SKM-1 (cell line): ENCODE results near the gene SMARCD2.
A peak's percentile ranks its signal among the peaks of the same experiment; 100 is the strongest.
"Not testable (repeated sequence)": the region's sequence is repeated elsewhere in the genome, so short reads cannot be mapped to it uniquely, and the experiment has no call there.

Source experiments
- DNase-seq: peaks from one replicate; lab custom pipeline; 2025; ENCODE audit not compliant: unreplicated experiment; lab: John Stamatoyannopoulos, UW

SMARCD2 gene

DNA sequence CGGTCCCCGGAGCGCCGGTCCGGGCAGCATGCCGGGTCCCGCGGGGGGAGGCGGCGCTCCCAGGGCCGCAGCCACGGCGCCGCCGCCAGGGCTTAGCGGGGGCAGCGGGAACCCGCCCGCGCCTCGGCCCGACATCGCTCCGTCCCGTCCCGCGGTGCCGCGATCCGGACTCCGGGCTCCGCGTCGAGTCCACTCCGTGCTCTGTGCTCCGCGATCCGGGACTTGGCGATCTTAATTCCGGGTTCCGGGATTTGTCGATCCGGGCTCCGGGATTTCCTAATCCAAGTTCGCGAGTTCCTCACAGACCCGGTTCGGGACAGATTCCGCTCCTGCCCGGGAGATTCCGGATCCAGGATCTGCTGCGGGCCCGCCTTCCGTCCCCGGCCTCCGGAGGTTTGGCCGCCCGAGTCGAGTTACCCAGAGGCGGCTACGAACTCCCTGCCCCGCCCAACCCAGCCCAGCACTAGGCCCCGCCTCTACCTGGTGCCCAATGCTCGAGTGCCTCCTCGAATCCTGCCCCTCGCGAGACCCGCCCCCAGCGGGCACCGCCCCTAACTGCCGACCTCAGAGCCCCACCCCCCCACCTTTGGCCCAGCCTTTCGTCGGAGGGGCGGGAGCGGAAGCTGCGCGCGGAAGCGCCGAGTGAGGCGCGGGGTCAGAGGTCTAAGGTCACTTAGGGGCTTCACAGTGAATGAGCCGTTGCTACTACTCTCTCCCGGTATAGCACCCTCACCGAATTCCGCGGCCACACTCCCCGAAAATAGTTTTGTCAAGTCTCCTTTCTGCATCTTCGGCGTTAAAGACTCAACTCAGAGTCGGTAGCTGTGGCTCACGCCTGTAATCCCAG, at the start of gene SMARCD2:
Gene SMARCD2 (minus strand): TSS at position 146 of the 847 bp plus-strand sequence. CDS start 11 bp downstream, at position 135.
- peak; percentile 96 for DNase-seq

DNA sequence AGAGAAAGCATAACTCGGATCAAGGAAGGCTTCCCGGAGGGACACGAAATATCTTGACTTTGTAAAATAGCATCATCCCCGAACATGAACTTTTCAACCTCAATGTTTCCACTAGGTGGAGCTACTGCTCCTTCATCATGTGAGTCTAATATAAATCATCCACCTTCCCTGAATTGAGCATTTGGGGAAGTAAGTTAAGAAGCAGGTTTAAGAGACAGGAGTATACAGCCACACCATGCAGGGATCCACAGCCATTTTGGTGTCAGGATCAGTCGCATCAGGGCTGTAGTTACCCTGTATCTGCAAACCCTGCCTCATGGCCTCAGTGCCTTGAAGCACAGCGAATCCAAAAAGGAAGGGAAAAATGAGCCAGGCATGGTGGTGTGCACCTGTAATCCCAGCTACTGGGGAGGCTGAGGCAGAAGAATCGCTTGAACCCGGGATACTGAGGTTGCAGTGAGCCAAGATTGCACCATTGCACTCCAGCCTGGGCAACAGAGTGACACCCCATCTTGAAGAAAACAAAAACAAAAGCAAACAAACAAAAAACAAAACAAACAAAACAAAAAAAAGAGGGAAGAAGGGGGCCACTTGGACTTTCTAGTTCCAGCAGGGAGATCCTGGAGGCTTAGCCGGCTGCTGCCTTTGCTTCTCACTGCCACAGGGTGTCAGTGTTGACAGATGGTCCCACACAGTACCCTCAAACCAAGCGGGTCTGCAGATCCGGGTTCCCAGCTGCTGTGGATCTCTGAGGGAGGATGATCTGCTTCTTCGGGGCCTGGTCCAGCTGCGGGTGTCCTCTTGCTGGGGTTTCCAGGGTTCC, 46.8 kb upstream of the SMARCD2 start:
- not testable (repeated sequence) for DNase-seq

DNA sequence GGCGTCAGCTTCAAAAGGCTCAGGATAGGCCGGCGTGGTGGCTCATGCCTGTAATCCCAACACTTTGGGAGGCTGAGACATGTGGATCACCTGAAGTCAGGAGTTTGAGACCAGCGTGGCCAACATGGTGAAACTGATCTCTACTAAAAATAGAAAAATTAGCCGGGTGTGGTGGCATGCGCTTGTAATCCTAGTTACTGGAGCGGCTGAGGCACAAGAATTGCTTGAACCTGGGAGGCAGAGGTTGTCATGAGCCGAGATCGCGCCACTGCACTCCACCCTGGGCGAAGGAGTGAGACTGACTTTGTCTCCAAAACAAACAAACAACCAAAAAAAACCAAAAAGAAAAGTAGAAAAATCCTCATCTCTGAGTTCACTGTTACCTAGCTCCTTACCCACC, 42.6 kb upstream of the SMARCD2 start:
- DNase-seq, result not testable (repeated sequence)

DNA sequence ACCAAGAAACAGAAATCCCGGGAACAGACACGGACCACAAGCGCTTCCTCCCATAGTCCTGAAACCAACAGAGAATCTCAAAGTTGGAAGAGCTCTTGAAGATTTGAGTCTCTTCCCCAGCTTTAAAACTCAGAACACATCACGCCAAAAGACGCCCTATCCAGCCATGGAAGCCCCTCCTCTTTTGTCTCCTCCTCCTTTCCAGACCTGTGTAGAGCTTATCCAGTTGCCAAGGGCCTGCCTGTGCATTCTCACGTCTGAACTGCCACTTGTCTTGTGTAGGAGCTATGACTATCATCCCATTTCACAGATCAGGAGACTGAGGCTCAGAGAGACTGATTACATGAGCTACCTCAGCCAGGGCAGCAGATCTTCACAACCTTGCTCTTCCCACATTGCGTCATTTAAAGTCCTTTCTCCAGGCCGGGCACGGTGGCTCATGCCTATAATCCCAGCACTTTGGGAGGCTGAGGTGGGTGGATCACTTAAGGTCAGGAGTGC, 40.2 kb upstream of the SMARCD2 start:
- not testable (repeated sequence) for DNase-seq

DNA sequence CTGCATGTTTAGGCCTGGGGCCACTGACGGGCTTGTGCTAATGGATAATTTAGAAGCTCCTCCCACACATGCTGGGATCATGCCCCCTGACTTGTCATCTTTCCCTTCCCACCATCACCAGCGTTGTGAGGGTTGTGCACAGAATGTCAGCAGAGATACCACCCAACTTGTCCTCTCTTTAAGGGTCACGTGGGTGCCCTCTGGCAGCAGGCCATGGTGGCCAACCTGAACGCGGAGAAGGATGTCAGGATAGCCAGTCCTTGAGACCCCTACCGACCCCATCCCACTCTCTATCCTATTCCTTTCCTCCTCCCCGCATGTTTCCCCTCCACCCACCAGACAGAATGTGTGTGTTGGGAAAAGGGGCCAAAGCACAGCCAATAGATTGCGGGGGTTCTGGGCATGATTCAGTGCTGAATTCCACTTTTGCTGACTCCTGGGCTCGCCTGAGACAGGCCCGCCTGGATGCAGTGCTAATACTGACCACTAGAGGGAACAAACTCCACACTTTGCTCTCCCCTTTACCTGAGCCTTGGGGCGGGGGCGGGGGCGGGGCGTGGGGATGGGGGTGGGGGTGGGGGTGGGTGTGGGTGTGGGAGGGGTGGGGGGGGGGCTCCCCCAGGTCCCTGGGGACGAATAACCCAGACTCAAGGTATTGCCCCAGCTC, 39.6 kb upstream of the SMARCD2 start, which contains the start of gene GH2:
Gene GH2 (minus strand): TSS at position 10 of the 667 bp plus-strand sequence. CDS start 143 bp downstream, outside the sequence.
- peak; percentile 42 for DNase-seq

DNA sequence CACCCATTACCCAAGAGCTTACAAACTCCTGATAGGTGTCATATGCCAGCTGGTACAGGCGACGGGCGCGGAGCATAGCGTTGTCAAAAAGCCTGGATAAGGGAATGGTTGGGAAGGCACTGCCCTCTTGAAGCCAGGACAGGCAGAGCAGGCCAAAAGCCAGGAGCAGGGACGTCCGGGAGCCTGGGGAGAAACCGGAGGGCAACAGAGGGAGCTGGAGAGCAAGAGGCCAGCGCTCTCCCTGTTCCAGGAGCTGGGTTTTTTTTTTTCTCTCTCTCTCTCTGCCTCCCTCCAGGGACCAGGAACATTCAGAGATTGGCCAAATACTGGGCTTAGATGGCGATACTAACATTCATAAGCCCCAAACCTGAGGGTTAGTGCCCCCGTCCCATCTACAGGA, 38.9 kb upstream of the SMARCD2 start:
- DNase-seq, result not testable (repeated sequence)

DNA sequence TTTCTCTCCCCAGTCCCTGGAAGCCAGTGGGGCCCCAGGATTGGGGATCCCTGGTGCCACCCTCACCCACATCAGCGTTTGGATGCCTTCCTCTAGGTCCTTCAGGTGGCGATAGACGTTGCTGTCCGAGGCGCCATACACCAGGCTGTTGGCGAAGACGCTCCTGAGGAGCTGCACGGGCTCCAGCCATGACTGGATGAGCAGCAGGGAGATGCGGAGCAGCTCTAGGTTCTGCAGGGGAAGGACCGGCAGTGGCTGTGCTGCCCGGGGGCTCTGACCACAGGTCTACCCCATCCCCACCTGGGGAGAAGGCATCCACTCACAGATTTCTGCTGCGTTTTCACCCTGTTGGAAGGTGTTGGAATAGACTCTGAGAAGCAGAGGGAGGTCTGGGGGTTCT, 38.2 kb upstream of the SMARCD2 start:
- no peak for DNase-seq

DNA sequence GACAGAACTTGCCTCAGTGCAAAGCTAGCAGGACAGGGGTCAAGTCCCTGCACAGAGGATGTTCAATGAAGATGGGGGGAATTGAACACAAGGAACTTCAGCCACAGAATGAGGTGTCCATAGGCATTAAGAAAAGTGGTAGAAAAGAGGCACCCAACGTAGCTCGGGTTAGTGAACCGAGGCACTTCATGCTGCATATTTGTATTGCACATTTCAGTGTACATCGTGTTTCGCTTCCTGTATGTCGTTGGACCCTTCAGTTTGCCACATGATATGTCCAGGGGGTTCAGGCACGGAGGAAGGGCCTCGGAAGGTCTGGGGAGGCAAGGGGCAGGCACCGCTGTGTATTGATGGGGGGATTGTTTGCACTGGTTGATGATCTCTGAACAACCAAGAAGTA, 35.9 kb upstream of the SMARCD2 start:
- DNase-seq, result not testable (repeated sequence)

DNA sequence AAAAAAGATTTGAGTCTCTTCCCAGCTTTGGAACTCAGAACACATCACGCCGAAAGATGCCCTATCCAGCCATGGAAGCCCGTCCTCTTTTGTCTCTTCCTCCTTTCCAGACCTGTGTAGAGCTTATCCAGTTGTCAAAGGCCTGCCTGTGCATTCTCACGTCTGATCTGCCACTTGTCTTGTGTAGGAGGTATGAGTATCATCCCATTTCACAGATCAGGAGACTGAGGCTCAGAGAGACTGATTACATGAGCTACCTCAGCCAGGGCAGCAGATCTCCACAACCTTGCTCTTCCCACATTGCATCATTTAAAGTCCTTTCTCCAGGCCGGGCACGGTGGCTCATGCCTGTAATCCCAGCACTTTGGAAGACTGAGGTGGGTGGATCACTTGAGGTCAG, 32.2 kb upstream of the SMARCD2 start:
- not testable (repeated sequence) for DNase-seq

DNA sequence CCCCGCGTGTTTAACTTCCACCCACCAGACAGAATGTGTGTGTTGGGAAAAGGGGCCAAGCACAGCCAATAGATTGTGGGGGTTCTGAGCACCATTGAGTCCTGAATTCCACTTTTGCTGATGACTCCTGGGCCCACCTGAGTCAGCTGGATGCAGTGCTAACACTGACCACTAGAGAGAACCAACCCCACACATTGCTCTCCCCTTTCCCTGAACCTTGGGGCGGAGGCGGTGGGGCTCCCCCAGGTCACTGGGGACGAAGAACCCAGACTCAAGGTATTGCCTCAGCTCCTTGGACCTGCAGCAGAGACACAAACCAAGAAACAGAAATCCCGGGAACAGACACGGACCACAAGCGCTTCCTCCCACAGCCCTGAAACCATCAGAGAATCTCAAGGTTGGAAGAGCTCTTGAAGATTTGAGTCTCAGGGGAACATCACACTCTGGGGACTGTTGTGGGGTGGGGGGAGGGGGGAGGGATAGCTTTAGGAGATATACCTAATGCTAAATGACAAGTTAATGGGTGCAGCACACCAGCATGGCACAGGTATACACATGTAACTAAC, 31.7 kb upstream of the SMARCD2 start:
- not testable (repeated sequence) for DNase-seq

DNA sequence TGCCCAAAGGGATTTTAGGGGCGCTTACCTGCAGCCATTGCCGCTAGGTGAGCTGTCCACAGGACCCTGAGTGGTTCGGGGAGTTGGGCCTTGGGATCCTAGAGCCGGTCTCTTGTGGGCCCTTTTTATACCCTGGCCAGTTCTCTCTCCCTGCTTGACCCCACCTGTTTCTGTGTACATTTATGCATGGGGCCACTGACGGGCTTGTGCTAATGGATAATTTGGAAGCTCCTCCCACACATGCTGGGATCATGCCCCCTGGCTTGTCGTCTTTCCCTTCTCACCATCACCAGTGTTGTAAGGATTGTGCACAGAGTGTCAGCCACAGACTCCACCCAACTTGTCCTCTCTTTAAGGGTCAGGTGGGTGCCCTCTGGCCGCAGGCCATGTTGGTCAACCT, 31.1 kb upstream of the SMARCD2 start, which contains the start of gene CSH2:
Gene CSH2 (minus strand): TSS at position 101 of the 400 bp plus-strand sequence. CDS start 63 bp downstream, at position 38.
- not testable (repeated sequence) for DNase-seq

DNA sequence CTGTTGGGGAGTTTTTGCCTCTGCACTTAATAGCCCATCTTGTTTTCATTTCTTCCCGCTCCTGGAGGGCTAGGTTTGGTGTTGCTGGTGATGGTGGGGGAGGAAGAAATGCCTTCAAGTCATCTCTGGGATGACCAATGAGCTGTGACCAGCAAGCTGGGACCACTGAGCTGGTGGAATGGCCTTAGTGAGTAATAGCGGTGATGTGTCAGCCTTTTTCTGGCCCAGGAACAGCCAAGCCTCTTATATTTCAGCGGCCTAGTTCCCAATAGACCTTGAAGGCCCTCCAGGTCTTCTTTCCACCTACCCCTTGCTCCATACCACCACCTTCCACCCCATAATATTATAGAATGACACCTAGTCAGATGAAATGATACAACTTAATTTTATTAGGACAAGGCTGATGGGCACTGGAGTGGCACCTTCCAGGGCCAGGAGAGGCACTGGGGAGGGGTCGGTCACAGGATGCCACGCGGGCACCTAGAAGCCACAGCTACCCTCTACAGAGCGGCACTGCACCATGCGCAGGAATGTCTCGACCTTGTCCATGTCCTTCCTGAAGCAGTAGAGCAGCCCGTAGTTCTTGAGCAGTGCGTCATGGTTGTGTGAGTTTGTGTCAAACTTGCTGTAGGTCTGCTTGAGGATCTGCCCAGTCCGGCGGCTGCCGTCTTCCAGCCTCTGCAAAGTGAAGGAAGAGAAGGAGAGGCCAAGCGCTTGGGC, 29.3 kb upstream of the SMARCD2 start:
- DNase-seq, result not testable (repeated sequence)

DNA sequence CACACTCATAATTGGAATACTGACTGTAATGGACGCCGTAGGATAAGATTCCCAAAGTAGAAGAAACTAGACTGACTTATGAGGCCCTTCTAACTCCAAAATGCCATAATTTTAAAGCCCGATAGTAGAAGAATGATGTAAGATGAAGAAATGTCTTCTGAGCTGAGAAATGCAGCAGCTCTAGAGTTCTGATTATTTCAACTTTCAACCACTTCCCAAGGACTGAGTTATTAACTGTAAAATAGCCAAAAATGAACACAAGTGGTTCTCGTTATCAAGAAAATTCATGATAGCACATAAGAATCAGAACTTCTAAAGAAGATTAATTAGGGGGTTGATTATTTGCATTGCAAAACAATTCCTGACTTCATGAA, 27.8 kb upstream of the SMARCD2 start:
- DNase-seq, result not testable (repeated sequence)

DNA sequence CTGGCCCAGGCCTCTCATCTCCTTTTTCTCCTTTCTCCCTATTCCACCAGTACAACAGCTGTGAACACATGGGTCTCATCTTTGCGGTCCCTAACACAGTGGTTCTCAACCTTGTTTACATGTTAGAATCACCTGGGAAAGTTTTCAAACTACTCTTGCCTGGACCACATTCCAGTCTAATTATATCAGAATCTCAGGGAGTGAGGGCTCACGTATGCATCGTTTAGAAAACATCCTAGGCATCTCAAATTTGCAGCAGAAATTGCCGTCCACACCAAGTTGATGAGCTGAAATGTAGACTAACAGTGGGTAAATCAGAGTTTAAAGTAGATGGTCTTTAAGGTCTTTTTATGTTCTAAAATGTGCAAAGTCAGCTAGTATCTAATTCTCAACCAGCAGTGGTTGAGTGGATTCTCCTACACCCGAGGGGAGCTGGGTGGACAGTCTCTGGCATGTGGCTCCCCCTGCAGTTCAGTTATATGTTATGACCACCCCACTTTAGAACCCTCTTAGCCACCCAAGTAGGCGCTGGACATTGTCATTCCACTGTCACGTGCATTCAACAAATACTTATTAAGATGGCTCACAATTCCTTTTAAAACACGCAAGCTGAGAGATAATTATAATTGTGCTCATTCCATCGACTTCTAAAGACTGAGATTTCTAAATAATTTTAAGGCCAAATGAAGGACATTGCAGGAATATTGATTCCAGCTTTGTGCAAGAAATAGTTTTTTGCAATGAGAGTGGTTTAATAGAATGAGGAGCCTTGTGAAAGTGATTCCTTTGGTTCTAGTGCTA, 27.2 kb upstream of the SMARCD2 start:
- DNase-seq, result not testable (repeated sequence)

DNA sequence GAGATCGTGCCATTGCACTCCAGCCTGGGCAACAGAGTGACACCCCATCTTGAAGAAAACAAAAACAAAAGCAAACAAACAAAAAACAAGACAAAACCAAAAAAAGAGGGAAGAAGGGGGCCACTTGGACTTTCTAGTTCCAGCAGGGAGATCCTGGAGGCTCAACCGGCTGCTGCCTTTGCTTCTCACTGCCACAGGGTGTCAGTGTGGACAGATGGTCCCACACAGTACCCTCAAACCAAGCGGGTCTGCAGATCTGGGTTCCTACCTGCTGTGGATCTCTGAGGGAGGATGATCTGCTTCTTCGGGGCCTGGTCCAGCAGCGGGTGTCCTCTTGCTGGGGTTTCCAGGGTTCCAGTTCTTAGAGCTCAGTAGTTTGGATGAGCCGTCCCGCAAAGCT, 24.1 kb upstream of the SMARCD2 start:
- not testable (repeated sequence) for DNase-seq

DNA sequence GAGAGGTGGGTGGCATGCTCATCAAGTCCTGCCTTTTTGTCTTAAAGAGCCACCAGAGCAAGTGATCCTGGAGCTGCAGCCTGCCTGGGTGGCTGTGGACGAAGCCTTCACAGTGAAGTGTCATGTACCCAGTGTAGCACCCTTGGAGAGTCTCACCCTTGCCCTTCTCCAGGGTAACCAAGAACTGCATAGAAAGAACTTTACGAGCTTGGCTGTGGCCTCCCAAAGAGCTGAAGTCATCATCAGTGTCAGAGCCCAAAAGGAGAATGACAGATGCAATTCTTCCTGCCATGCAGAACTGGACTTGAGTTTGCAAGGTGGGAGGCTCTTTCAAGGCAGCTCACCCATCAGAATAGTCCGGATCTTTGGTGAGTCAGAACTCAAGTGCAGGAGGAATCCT, 16.8 kb upstream of the SMARCD2 start:
- DNase-seq, result no peak

DNA sequence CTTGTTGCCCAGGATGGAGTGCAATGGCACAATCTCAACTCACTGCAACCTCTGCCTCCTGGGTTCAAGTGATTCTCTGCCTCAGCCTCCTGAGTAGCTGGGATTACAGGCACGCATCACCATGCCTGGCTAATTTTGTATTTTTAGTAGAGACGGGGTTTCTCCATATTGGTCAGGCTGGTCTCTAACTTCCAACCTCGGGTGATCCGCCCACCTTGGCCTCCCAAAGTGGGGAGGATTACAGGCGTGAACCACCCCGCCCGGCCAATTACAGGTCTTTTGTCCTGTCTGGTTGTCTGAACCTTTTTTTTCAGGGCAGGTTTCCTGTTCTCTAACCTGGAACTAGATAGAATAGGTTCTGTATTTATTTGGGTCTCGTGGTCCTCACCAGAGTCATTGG, 13.9 kb upstream of the SMARCD2 start:
- not testable (repeated sequence) for DNase-seq

DNA sequence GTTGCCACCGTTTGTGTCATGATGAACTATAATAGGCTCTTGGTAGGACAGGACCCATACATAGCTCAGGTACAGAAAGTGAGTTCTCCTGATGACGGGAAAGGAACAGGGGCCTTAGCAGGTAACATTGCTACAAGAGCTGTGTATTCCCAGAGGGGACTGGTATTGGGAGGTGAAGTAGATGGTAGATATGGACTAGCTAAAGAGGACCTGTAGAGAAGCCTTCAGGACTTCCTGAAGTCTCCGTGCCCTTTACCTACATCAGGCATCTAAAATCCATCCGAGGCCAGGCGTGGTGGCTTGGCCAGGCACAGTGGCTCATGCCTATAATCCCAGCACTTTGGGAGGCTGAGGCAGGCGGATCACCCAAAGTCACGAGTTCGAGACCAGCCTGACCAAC, 12.7 kb upstream of the SMARCD2 start:
- DNase-seq, result no peak

DNA sequence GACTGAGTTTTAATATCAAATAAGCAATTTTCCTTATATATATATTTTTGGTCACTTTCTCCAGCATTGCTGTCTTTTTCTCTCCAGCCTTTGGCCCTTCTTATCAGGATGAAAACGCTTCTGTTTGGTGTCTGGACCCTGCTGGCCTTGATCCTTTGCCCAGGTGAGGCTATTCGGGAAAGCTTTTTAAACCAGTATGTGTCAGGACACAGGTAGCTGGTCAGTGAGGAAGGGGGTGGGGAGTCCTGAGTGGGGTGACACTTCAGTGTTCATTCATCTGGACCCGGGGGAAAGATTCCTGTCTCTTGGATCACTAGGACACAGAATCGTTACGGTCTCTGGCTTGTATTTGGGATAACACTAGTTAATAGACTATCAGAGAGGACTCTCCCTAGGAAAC, 12.2 kb upstream of the SMARCD2 start:
- DNase-seq, result no peak
